Effector CD8-positive, alpha-beta T cell (primary cell): ENCODE measurements around the gene SPECC1L.
"Not testable (repeated sequence)": the region's sequence is repeated elsewhere in the genome, so short reads cannot be mapped to it uniquely, and the experiment has no call there.

Experiments used
- DNase-seq: peaks from one replicate; lab custom pipeline; 2025; lab: John Stamatoyannopoulos, UW
- total RNA-seq, 4 experiments: gene quantifications; one replicate each; lab custom pipeline; 2026; lab: John Stamatoyannopoulos, UW

The SPECC1L gene, protein sequence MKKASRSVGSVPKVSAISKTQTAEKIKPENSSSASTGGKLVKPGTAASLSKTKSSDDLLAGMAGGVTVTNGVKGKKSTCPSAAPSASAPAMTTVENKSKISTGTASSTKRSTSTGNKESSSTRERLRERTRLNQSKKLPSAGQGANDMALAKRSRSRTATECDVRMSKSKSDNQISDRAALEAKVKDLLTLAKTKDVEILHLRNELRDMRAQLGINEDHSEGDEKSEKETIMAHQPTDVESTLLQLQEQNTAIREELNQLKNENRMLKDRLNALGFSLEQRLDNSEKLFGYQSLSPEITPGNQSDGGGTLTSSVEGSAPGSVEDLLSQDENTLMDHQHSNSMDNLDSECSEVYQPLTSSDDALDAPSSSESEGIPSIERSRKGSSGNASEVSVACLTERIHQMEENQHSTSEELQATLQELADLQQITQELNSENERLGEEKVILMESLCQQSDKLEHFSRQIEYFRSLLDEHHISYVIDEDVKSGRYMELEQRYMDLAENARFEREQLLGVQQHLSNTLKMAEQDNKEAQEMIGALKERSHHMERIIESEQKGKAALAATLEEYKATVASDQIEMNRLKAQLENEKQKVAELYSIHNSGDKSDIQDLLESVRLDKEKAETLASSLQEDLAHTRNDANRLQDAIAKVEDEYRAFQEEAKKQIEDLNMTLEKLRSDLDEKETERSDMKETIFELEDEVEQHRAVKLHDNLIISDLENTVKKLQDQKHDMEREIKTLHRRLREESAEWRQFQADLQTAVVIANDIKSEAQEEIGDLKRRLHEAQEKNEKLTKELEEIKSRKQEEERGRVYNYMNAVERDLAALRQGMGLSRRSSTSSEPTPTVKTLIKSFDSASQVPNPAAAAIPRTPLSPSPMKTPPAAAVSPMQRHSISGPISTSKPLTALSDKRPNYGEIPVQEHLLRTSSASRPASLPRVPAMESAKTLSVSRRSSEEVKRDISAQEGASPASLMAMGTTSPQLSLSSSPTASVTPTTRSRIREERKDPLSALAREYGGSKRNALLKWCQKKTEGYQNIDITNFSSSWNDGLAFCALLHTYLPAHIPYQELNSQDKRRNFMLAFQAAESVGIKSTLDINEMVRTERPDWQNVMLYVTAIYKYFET
- 33.2 to 42.8 (median 35.7) reads per million in 4 experiments for total RNA-seq

DNA sequence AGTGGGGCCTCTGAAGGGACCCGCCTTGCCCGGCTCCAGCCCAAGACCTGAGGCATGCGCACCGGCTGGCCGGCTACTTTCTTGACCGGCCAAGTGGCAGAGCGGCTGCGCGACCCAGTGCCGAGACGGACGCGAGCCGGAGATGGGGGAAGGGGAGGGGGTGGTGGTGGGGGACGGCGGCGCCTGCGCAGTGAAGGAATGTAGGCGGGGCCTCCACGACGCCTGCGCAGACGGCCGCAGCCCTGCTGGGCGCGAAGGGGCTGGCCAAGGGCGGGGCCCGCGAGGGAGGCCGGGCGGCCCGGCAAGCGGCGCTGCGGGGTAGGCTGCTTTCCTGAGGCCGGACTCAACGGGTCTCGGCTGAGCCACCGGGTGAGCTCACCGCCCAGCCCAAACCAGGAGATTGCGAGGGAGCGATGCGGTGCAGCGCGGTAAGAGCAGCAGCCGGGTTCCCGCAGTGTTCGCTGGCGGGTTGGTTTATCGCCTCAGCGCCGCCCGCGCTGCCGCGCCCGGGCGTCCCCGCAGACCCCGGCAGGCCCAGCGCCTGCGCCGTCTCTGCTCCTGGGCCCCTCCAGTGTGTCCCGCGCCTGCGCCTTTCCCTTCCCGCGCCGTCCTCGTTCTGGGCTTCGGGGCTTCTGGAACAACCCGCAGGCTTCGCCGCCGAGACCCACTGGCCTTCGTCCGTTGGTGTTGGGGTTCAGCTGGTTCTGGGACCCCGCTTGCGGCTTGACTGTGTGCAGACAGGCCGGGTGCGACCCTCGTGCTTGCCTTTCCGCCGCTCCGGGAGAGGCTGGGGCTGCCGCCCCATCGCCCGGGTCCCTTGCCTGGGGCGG lies at the start of gene SPECC1L:
Gene SPECC1L (plus strand): TSS at position 276 of the 830 bp plus-strand sequence. CDS start 31,401 bp downstream, outside the sequence.
- DNase-seq: peak; percentile 84

- no peak for DNase-seq
These were observed 46.2 kb upstream of the SPECC1L start for GRCh38 chr22:24224468-24224867.

DNA sequence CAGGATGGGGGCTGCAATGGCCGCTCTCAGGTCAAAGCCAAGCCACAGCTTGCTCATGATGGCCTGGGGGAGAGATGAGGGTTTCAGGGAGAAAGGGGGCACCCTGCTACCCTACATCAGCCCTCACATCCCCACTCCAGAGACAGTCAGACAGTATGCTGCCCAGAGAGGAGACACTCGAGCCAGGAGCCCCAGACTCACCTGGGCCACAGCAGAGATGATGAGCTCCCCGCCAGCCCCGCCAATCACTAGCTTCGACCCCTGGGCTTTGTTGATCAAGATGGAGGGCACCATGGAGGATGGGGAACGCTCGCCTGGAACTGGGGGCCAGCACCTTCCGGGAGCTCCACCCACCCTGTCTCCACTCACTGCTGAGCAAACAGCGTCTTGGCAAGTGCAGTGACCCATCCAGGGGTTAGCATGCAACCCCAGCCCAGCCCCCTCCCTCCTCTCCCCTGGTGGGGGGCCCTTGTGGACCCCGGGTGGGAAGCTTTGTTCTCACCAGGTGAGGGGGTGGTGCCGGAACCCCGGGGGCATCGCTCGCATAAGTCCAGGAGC lies 45.5 kb upstream of the SPECC1L start:
- DNase-seq: no peak

DNA sequence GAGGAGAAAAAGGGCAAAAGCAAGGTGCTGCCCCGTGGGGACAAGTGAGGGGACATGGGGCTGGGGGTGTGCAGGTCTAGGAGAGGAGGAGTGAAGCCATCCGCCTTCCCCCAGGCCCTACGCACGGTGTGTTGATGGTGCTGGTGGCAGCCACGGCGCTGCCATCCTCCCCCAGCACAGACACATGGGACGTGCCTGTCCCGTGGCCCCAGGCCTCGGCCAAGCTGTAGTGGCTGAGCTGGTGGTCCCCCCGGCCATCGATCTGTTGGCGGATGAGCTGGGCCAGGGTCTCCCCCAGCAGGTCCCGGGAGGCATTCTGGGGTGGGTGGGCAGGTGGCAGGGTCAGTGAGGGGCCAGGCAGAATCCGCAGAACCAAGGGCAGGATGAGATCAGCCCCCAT lies 44.7 kb upstream of the SPECC1L start:
- DNase-seq: no peak

DNA sequence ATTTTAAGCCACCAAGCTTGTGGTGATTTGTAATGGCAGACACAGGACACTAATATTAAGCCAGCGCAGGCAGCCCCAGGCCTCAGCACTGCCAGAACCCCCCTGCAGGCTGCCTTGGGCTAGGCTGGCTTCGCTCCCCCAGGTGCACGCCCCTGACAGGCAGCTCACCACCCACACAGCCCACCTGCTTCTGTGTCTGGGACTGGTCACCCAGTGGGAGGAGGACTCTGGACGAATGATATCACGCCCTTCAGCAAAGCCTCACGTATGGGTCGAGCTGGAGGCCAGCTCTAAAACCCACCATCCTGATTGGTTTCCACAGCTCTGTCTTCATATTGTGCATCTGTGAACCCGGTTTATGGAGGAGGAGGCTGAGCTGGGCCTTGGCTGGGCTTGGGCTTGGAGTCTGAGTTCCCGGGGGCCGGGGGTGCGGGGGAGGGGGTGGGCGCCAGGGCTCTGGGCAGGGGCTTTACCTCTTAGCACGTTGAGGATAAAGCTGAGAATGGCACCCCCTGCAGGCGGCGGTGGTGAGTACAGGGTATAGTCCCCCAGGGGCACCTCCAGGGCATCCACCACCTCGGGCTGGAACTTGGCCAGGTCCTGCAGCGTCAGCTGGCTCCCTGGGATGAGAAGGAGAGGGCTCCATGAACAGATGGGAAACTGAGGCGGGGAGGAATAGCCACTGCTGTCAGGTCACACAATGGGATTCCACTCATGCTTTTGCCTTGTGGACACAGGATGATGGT lies 39.5 kb upstream of the SPECC1L start:
- peak; percentile 60 for DNase-seq

DNA sequence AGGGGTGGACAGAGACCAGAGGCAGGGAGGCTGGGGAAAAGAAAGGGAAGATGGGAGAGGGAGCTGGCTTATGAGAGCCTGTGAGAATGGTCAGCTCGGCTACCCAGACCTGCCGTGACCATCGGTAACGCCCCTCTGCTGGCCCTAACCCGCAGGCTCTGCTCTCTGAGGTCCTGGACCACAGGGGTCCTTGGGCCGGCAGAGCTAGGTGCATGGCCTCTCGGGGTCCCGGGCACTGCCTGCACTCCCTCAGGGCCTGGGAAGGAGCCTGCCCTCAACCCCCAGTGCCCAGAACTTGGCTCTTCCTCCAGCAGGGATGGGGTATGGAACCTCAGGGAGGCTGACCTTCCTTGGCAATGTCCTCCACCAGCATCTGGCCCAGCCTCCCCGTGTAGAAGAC lies 38.9 kb upstream of the SPECC1L start:
- DNase-seq: no peak

DNA sequence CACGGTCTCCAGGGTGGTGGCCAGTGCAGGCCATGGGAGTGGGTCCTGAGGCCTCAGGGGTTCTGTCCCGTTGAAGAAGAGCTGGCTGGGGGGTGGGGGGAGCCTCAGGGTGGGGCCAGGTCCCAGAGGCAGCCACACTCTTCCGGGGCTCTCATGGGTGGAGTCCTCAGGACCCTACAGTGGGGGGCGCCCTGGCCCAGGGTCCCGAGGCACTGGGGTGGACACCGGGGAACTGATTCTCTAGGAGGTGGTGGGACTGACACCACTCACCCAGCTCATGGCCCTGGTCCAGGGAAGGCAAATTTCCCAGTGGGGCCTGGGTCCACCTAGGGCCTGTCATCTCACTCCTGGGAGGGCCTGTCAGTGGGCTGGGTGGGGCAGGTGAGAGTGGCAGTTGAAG lies 38.5 kb upstream of the SPECC1L start:
- no peak for DNase-seq

- DNase-seq: no peak
These were observed 37.9 kb upstream of the SPECC1L start for GRCh38 chr22:24232725-24233124.

DNA sequence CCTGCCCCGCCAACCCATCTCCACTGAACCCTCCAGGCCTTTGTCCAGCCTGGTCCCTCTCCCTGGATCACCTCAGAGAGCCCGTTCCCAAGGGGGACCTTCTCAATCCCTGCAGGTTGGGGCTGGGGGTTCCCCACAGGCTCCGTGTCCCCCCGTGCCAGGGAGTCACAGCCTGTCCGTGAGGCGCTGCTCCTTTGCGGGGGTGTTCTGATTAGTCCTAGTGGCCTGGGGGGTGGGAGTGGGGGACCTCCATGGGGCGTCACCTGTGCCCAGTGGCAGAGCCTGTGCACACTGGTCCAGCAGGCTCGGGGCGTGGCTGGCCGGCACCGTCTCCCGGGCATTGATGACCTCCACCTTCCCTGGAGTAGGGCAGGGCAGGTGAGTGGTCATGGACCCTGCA lies 37.4 kb upstream of the SPECC1L start:
- no peak for DNase-seq

DNA sequence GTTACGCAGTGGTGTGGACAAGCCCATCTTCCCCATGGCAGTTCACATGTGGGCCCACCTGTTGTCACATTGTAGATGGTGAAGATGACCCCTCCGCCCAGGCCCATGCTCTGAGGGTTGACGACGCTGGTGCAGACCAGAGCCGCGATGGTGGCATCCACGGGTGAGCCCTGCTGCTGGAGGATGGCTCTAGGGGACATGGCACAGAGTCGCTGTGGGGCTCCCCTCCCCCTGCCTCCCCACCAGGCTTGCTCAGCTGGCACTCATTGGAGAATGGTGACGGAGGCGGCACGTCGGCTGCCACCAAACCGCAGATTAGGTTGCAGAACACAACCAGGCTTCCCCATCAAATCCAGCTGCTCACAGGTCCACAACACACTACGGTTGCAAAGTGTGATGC lies 36.8 kb upstream of the SPECC1L start:
- no peak for DNase-seq

- no peak for DNase-seq
These were observed 35.3 kb upstream of the SPECC1L start for GRCh38 chr22:24235315-24235714.

GRCh38 chr22:24236656-24237055 lies 34.0 kb upstream of the SPECC1L start:
- DNase-seq: no peak

DNA sequence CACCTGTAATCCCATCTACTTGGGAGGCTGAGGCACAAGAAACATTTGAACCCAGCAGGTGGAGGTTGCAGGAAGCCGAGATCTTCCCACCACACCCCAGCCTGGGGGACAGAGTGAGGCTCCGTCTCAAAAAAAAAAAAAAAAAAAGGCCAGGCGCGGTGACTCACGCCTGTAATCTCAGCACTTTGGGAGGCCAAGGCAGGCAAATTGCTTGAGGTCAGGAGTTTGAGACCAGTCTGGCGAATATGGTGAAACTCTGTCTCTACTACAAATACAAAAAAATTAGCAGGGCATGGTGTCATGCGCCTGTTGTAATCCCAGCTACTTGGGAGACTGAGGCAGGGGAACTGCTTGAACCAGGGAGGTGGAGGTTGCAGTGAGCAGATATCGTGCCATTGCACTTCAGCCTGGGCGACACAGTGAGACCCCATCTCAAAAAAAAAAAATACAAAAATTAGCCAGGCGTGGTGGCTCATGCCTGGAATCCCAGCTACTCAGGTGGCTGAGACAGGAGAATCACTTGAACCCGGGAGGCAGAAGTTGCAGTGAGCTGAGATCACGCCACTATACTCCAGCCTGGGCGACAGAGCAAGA lies 32.4 kb upstream of the SPECC1L start:
- DNase-seq: not testable (repeated sequence)

- no peak for DNase-seq
These were observed 30.2 kb upstream of the SPECC1L start for GRCh38 chr22:24240381-24240780.

DNA sequence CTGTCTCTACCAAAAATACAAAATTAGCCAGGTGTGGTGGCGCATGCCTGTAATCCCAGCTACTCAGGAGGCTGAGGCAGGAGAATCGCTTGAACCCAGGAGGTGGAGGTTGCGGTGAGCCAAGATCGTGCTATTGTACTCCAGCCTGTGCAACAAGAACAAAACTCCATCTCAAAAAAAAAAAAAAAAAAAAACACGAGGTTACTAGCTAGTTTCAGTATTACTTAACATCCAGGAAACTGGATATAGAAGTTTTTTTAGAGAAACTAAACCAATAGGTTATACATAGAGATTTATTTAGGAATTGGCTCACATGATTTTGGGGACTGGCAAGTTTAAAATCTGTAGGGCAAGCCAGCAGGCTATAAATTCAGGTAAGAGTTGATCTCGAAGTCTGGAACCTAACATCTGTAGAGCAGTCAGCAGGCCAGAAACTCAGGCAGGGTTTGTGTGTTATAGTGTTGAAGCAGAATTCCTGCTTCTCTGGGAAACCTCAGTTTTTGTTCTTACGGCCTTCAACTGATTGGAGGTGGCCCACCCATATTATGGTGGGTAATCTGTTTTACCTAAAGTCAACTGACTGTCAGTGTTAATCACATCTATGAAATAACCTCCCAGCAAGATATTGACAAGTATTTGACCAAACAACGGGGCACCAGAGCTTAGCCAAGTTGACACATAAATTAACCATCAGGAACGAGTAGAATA lies 29.5 kb upstream of the SPECC1L start:
- not testable (repeated sequence) for DNase-seq

- DNase-seq: not testable (repeated sequence)
These were observed 27.2 kb upstream of the SPECC1L start for GRCh38 chr22:24243417-24243816.

DNA sequence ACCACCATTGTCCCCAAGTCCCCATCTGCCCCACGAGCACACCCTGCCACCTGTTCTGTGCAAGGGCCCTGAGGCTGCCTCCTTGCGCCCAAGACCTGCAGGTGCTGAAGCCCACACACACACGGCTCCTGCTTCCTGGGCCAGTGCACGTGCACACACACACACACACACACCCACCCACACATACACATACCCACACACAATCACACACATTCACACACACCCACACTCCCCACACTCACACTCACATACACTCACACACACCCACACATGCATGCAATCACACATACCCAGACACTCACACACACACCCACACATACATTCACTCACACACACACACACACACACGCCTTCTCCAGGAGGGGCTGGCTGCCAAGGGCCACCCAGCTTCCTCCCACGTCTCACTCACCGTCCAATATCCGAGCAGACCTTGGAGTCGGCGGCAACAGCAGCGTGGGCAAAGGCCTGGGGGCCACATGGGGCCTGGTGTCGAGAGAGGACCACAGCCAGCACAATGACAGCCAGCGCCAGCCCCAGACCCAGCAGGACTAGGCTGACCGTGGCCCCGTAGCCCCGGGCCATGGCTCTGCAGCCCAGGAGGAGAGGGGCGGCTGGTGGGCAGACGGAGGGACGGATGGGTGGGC lies 26.4 kb upstream of the SPECC1L start:
- DNase-seq: no peak

- not testable (repeated sequence) for DNase-seq
These were observed 25.6 kb upstream of the SPECC1L start, which contains the start of gene GGT5 for GRCh38 chr22:24245030-24245431. Gene GGT5 (minus strand): TSS chr22:24245082. CDS start chr22:24244725, 357 bp downstream.
